ENCODE results near the gene MYH9. TPM values are rescaled to one million over a fixed set of nuclear protein-coding genes. Genes with fewer than 3 reads are reported as not detected.
A peak's percentile ranks its signal among the peaks of the same experiment; 100 is the strongest.

MYH9 gene
- total RNA-seq, 1 donor from 2014 or later = 1,853 TPM

DNA sequence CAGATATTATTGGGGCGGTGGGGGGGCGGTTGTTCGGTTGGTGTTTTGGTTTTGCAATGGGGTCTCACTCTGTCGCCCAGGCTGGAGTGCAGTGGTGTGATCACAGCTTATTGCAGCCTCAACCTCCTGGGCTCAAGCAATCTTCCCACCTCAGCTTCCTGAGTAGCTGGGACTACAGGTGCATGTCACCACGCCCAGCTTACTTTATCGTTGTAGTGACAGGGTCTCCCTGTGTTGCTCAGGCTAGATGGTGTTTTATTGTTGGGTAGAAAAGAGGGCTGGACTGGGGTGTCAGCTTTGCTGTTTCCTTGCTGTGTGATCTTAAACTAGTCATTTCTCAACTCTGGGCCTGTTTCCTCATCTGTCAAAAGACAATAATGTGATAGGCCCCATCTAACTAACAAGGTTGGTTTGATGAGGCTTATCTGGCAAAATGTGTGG, 17.5 kb upstream of the MYH9 start:
- H3K27ac Mint-ChIP-seq (ENCODE audit: unreplicated experiment) = no peak overlapping the region
- no peak for DNase-seq (ENCODE audit: low spot score)
- peaks cover 3% of the 10 kb centered on the region for H3K4me1 Mint-ChIP-seq (ENCODE audit: low read depth)
- no peaks in the 10 kb centered on the region for H3K9me3 Mint-ChIP-seq (ENCODE audit: low read depth)
- no peak overlapping the region for H3K4me3 Mint-ChIP-seq (ENCODE audit: unreplicated experiment)
- no peaks in the 10 kb centered on the region for H3K27me3 Mint-ChIP-seq (ENCODE audit: low read depth)
- no peaks in the 10 kb centered on the region for H3K36me3 Mint-ChIP-seq (ENCODE audit: low read depth)
- TF ChIP-seq, protein P1, sequence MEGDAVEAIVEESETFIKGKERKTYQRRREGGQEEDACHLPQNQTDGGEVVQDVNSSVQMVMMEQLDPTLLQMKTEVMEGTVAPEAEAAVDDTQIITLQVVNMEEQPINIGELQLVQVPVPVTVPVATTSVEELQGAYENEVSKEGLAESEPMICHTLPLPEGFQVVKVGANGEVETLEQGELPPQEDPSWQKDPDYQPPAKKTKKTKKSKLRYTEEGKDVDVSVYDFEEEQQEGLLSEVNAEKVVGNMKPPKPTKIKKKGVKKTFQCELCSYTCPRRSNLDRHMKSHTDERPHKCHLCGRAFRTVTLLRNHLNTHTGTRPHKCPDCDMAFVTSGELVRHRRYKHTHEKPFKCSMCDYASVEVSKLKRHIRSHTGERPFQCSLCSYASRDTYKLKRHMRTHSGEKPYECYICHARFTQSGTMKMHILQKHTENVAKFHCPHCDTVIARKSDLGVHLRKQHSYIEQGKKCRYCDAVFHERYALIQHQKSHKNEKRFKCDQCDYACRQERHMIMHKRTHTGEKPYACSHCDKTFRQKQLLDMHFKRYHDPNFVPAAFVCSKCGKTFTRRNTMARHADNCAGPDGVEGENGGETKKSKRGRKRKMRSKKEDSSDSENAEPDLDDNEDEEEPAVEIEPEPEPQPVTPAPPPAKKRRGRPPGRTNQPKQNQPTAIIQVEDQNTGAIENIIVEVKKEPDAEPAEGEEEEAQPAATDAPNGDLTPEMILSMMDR (IDR thresholded peaks at IDR 0.05) = no peak

DNA sequence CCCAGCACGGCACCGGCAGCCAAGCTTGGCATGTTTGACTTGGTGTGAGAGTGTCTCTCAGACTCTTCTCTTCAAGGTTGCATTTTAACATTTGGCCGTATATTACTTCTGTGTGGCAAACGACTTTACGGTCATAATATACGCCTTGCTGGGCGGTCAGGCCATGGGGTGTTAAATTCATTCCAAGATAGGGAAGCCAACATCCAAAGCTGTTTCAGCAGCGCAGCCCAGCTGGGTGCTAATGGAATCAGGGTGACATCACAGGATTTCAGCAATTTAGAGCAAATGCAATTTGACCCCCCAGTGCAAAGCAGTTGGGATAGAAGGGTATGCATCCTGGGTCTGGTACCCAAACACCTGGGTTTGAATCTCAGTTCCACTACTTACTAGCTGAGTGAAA, 16.7 kb upstream of the MYH9 start:
- Mint-ChIP-seq H3K9me3 (ENCODE audit: low read depth) (no peaks in the 10 kb centered on the region), H3K36me3 (ENCODE audit: low read depth) (no peaks in the 10 kb centered on the region), H3K4me1 (ENCODE audit: low read depth) (peaks cover 2% of the 10 kb centered on the region), H3K27me3 (ENCODE audit: low read depth) (no peaks in the 10 kb centered on the region), H3K4me3 (ENCODE audit: unreplicated experiment) (no peak overlapping the region), H3K27ac (ENCODE audit: unreplicated experiment) (no peak overlapping the region)
- TF ChIP-seq, protein P1 (IDR thresholded peaks at IDR 0.05) = no peak
- no peak for DNase-seq (ENCODE audit: low spot score)

DNA sequence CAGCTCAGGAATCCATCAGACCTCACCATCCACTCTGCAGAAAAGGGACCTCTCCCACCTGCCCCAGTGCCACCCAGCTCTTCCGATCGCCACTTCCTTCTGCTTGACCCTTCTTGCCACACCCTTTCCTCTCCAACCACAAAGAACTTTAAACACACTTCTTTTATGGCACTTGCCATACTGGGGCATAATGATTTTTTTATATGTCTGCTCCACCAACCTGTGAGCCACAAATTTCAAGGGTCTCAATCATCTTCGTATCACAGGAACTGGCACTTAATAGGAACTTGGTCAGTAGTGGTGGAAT, 11.7 kb upstream of the MYH9 start:
- no peak overlapping the region for H3K4me3 Mint-ChIP-seq (ENCODE audit: unreplicated experiment)
- no peak overlapping the region for H3K27ac Mint-ChIP-seq (ENCODE audit: unreplicated experiment)
- no peaks in the 10 kb centered on the region for H3K36me3 Mint-ChIP-seq (ENCODE audit: low read depth)
- H3K9me3 Mint-ChIP-seq (ENCODE audit: low read depth) = no peaks in the 10 kb centered on the region
- H3K27me3 Mint-ChIP-seq (ENCODE audit: low read depth) = no peaks in the 10 kb centered on the region
- DNase-seq (ENCODE audit: low spot score) = no peak
- TF ChIP-seq, protein P1 (IDR thresholded peaks at IDR 0.05) = no peak
- H3K4me1 Mint-ChIP-seq (ENCODE audit: low read depth) = peaks cover 33% of the 10 kb centered on the region

DNA sequence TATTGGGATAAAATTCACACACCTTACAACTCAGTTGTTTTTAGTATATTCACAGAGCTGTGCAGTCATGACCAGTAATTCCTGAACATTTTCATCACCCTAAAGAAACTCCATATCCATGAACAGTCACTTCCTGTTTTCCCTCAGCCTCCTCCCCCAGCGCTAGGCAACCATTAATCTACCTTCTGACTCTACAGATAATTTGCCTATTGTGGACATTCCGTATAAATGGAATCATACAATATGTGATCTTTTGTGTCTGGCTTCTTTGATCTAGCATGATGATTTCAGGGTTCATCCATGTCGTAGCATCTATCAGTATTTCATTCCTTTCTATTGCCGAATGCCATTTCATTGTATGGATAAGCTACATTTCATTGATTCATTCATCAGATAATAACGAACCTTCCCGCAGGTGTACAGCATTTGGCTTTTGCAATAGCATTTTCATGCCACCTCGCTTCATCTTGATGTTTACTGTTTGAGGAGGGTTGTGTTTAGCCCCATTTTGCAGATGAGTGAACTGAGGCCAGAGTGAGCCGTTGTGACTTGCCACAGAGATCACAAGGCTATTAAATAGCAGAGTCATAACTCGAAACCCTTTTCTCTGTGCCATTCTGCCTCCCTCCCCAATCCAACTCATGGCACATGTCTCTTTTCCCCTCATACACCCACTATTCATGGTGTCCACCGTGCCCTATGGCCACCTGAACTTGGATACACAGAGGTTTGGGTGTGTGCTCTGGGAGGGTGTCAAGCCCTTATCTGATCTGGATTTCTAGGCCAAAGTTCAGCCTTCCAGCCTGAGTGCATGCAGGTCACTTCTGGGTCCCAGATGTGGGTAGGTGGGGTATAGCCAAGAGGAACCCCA, 11.1 kb upstream of the MYH9 start:
- no peaks in the 10 kb centered on the region for H3K36me3 Mint-ChIP-seq (ENCODE audit: low read depth)
- H3K4me3 Mint-ChIP-seq (ENCODE audit: unreplicated experiment) = no peak overlapping the region
- H3K4me1 Mint-ChIP-seq (ENCODE audit: low read depth) = peaks cover 33% of the 10 kb centered on the region
- TF ChIP-seq, protein P1 (IDR thresholded peaks at IDR 0.05) = no peak
- peak overlapping the region; percentile 98 for H3K27ac Mint-ChIP-seq (ENCODE audit: unreplicated experiment)
- H3K9me3 Mint-ChIP-seq (ENCODE audit: low read depth) = no peaks in the 10 kb centered on the region
- H3K27me3 Mint-ChIP-seq (ENCODE audit: low read depth) = no peaks in the 10 kb centered on the region
- no peak for DNase-seq (ENCODE audit: low spot score)

DNA sequence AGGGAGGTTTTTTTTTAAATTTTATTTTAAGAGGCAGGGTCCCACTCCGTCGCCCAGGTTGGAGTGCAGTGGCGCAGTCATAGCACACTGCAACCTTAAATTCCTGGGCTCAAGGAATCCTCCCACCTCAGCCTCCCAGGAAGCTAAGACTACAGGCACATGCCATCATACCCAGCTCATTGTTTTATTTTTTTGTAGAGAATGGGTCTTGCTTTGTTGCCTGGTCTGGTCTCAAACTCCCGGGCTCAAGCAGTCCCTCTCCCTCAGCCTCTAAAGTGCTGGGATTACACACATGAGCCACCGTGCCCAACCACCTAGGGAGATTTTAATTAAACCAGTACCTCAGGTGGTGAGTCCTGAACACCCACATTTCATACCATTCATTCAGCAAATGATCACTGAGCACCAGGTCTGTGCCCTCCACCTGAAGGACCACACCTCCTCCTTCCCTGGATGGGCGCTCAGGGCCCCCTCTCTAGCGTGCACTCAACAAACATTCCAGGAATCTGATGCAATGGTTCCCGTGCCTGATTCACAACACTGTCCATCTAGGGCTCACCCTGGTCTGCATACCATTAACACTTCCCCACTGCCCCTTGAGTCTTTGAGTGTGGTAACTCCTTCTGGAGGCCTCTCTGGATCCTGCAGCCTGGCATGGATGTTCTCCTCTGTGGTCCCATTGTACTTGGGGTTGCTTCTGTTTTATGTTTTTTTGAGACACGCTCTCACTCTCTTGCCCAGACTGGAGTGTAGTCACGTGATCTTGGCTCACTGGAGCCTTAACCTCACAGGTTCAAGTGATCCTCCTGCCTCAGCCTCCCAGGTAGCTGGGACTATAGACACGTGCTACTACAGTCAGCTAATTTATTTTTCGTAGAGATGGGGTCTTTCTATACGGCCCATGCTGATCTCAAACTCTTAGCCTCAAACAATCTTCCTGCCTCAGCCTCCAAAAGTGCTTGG, 9.6 kb upstream of the MYH9 start:
- no peak for DNase-seq (ENCODE audit: low spot score)
- TF ChIP-seq, protein P1 (IDR thresholded peaks at IDR 0.05) = no peak
- H3K4me1 Mint-ChIP-seq (ENCODE audit: low read depth) = peaks cover 33% of the 10 kb centered on the region
- no peaks in the 10 kb centered on the region for H3K9me3 Mint-ChIP-seq (ENCODE audit: low read depth)
- H3K36me3 Mint-ChIP-seq (ENCODE audit: low read depth) = no peaks in the 10 kb centered on the region
- H3K4me3 Mint-ChIP-seq (ENCODE audit: unreplicated experiment) = no peak overlapping the region
- no peaks in the 10 kb centered on the region for H3K27me3 Mint-ChIP-seq (ENCODE audit: low read depth)
- H3K27ac Mint-ChIP-seq (ENCODE audit: unreplicated experiment) = peak overlapping the region; percentile 98
